NB4 (cell line): ENCODE measurements around the gene WWP2.
"Not testable (repeated sequence)": the region's sequence is repeated elsewhere in the genome, so short reads cannot be mapped to it uniquely, and the experiment has no call there.

Source experiments
- MYC ChIP-seq: IDR thresholded peaks from 2 replicates; pipeline ENCODE4 v1.6.1; 2011; ENCODE audit warnings: low read depth, low read length
- POLR2A ChIP-seq: IDR thresholded peaks from 2 replicates; pipeline ENCODE4 v1.6.1; 2011; ENCODE audit warnings: mild to moderate bottlenecking; ENCODE audit not compliant: insufficient read length; ENCODE audit errors: extremely low read depth
- TF ChIP-seq, protein P1 (sequence below): IDR thresholded peaks from one replicate; pipeline ENCODE4 v1.5.1; 2012; ENCODE audit warnings: low read depth, low read length

- TF ChIP-seq, protein P1, sequence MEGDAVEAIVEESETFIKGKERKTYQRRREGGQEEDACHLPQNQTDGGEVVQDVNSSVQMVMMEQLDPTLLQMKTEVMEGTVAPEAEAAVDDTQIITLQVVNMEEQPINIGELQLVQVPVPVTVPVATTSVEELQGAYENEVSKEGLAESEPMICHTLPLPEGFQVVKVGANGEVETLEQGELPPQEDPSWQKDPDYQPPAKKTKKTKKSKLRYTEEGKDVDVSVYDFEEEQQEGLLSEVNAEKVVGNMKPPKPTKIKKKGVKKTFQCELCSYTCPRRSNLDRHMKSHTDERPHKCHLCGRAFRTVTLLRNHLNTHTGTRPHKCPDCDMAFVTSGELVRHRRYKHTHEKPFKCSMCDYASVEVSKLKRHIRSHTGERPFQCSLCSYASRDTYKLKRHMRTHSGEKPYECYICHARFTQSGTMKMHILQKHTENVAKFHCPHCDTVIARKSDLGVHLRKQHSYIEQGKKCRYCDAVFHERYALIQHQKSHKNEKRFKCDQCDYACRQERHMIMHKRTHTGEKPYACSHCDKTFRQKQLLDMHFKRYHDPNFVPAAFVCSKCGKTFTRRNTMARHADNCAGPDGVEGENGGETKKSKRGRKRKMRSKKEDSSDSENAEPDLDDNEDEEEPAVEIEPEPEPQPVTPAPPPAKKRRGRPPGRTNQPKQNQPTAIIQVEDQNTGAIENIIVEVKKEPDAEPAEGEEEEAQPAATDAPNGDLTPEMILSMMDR = not testable (repeated sequence)
- not testable (repeated sequence) for TF ChIP-seq MYC, POLR2A
Observed at GRCh38 chr16:69952116-69952515, 190.0 kb downstream of the WWP2 start.
